ENCODE measurements around the gene IPMK. TPM values are rescaled to one million over a fixed set of nuclear protein-coding genes. Genes with fewer than 3 reads are reported as not detected.

IPMK gene
- total RNA-seq, 1 experiment from 2014 or later, result 7.2 TPM

DNA sequence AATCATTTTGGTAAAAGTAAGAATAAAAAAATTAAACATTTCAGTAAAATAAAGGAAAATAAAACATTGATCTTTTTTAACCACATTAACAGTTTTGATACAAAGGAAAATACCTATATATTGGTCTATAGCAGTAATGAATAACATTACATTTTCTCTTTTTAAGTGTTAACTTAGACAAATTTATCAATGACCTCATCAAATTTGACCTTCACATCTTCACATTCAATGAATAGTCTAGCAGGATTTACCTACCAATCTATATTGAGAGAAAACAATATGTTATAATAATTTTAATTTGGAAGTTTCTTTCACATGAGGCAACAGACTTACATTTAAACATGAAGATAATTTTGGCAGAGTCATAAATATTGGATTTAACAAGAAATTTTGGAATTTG is 49.2 kb upstream of the IPMK start:
- Mint-ChIP-seq H3K4me1 (no peaks in the 10 kb centered on the region), H3K9me3 (no peaks in the 10 kb centered on the region), H3K4me3 (no peak overlapping the region), H3K36me3 (ENCODE audit: insufficient read depth in 1 of 3, low read depth in 3 of 3) (no peaks in the 10 kb centered on the region), H3K27ac (no peak overlapping the region), H3K27me3 (ENCODE audit: low read depth) (no peaks in the 10 kb centered on the region)
- Histone ChIP-seq H2BK20ac (ENCODE audit: low read depth, low read length, poor library complexity, severe bottlenecking) (no peak overlapping the region), H3K14ac (ENCODE audit: insufficient read depth, low read length) (no peak overlapping the region), H3T11ph (ENCODE audit: low read length) (no peak overlapping the region), H3K18ac (ENCODE audit: insufficient read length, low read depth, low read length) (no peak overlapping the region), H4K5ac (ENCODE audit: insufficient read length, low read depth, low read length) (no peak overlapping the region), H3K23me2 (ENCODE audit: insufficient read length, low read depth, low read length, poor library complexity, severe bottlenecking) (no peaks in the 10 kb centered on the region), H3K56ac (ENCODE audit: insufficient read length, low read depth, low read length) (no peak overlapping the region), H3K23ac (ENCODE audit: insufficient read length, low read depth, low read length) (no peak overlapping the region), H3K9ac (ENCODE audit: extremely low read depth, insufficient read length, low read length) (no peak overlapping the region), H3K9me3 (ENCODE audit: control insufficient read depth, low read depth, low read length) (no peaks in the 10 kb centered on the region), H2BK5ac (ENCODE audit: insufficient read length, low read length) (no peak overlapping the region), H2AFZ (ENCODE audit: low read length) (no peak overlapping the region), H3K27ac (ENCODE audit: insufficient read length, low read depth, low read length) (no peak overlapping the region), H2AK5ac (ENCODE audit: insufficient read length, low read length) (no peak overlapping the region), H3K4ac (ENCODE audit: low read depth, low read length) (no peak overlapping the region), H4K20me1 (ENCODE audit: control insufficient read depth, insufficient read depth, insufficient read length) (no peaks in the 10 kb centered on the region), H3K4me2 (ENCODE audit: insufficient read depth, insufficient read length, low read length) (no peak overlapping the region), H3K79me2 (ENCODE audit: insufficient read depth, low read length) (no peaks in the 10 kb centered on the region), H3K4me1 (ENCODE audit: insufficient read depth, low read length) (no peaks in the 10 kb centered on the region), H2BK12ac (ENCODE audit: insufficient read length, low read depth, low read length) (no peak overlapping the region), H3K27me3 (ENCODE audit: insufficient read depth, low read length) (no peaks in the 10 kb centered on the region), H2BK15ac (ENCODE audit: low read depth, low read length) (no peak overlapping the region), H2BK120ac (ENCODE audit: low read depth, low read length, poor library complexity, severe bottlenecking) (no peak overlapping the region), H4K8ac (replicated peaks; ENCODE audit: insufficient read length, low read depth, low read length) (no peak overlapping the region), H4K91ac (ENCODE audit: insufficient read length, low read depth, low read length) (no peak overlapping the region), H3K79me1 (ENCODE audit: insufficient read depth, low read depth, low read length, poor library complexity, severe bottlenecking) (no peaks in the 10 kb centered on the region)
- DNase-seq, result no peak
- TF ChIP-seq, protein P1, sequence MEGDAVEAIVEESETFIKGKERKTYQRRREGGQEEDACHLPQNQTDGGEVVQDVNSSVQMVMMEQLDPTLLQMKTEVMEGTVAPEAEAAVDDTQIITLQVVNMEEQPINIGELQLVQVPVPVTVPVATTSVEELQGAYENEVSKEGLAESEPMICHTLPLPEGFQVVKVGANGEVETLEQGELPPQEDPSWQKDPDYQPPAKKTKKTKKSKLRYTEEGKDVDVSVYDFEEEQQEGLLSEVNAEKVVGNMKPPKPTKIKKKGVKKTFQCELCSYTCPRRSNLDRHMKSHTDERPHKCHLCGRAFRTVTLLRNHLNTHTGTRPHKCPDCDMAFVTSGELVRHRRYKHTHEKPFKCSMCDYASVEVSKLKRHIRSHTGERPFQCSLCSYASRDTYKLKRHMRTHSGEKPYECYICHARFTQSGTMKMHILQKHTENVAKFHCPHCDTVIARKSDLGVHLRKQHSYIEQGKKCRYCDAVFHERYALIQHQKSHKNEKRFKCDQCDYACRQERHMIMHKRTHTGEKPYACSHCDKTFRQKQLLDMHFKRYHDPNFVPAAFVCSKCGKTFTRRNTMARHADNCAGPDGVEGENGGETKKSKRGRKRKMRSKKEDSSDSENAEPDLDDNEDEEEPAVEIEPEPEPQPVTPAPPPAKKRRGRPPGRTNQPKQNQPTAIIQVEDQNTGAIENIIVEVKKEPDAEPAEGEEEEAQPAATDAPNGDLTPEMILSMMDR (conservative IDR thresholded peaks at IDR 0.05), result no peak
